HG03378 (cell line): ENCODE measurements around the gene CTAGE8.
"Not testable (repeated sequence)": the region's sequence is repeated elsewhere in the genome, so short reads cannot be mapped to it uniquely, and the experiment has no call there.

Experiments used
- ATAC-seq: cut with Tn5 transposase; IDR thresholded peaks from one replicate; pipeline ENCODE4 v1.9.1; 2021; ENCODE audit warnings: mild to moderate bottlenecking, moderate library complexity; ENCODE audit not compliant: unreplicated experiment

CTAGE8 gene

GRCh38 chr7:144269188-144269587 is at the start of gene CTAGE8:
Gene CTAGE8 (minus strand): TSS chr7:144269288. CDS start chr7:144269250, 38 bp downstream.
- ATAC-seq, result not testable (repeated sequence)

DNA sequence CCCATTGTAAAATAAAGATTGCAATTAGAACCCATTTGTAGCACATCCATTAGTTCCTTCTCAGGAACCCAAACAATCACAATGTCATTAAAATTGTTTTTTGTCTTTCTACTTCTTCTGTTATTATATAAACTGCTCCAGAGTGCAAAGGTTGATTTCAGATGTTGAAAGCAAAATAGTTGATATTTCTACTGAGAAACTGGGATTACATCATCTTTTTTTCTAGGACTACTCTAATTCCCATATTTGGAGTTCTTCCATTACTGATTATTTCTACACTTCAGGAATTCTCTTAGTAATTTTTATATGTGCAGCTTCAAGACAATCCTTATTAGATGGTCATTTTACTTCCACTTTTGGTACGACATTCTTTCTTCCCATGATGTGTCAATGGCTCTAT is 48.4 kb upstream of the CTAGE8 start:
- not testable (repeated sequence) for ATAC-seq

- not testable (repeated sequence) for ATAC-seq
Observed at GRCh38 chr7:144311872-144312469, 42.9 kb upstream of the CTAGE8 start, which contains the start of gene OR2A1. Gene OR2A1 (plus strand): TSS chr7:144312419. CDS start chr7:144318125, 5,706 bp downstream.

GRCh38 chr7:144311218-144311617 is 42.1 kb upstream of the CTAGE8 start:
- ATAC-seq, result not testable (repeated sequence)

DNA sequence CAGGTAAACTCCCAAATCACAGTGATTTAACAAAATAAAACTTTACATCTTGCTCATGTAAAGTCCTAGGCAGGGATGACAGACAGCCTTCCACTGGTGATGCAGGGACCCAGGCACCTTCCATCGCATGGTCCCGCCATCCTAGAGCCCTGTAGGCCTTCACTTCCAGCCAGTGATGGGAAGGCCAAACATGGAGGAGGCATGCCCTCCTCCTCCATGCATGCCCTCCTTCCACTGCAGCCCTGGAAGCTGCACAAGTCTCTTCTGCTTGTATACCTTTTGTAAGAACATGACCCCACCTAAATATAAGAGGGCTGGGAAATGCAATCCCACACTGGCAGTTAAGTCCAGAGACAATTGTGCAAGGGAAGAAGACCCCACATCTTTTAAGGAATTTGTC is 40.6 kb upstream of the CTAGE8 start:
- ATAC-seq, result not testable (repeated sequence)

DNA sequence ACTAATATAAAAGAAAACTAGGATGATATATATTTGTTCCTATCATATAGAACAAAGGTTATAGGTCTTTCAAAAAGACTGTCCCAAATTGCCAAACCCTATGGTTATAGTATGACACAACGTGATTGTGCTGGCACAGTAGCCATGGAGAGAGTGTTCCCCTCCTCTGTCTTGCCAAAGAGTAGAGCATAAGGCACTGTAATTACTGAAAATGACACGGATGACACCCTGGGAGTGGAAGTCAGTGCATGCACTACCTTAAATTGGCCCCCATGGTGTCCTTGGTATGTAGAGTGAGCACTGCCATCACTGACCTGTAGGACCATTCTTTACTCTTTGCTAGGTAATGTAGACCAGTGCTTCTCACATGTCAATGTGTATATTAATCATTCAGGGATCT is 36.1 kb upstream of the CTAGE8 start:
- ATAC-seq, result not testable (repeated sequence)

GRCh38 chr7:144303607-144304006 is 34.5 kb upstream of the CTAGE8 start:
- not testable (repeated sequence) for ATAC-seq

GRCh38 chr7:144302578-144303303 is 33.7 kb upstream of the CTAGE8 start:
- ATAC-seq, result not testable (repeated sequence)

- ATAC-seq, result peak; percentile 67
Observed at GRCh38 chr7:144293794-144294499, 24.9 kb upstream of the CTAGE8 start.

DNA sequence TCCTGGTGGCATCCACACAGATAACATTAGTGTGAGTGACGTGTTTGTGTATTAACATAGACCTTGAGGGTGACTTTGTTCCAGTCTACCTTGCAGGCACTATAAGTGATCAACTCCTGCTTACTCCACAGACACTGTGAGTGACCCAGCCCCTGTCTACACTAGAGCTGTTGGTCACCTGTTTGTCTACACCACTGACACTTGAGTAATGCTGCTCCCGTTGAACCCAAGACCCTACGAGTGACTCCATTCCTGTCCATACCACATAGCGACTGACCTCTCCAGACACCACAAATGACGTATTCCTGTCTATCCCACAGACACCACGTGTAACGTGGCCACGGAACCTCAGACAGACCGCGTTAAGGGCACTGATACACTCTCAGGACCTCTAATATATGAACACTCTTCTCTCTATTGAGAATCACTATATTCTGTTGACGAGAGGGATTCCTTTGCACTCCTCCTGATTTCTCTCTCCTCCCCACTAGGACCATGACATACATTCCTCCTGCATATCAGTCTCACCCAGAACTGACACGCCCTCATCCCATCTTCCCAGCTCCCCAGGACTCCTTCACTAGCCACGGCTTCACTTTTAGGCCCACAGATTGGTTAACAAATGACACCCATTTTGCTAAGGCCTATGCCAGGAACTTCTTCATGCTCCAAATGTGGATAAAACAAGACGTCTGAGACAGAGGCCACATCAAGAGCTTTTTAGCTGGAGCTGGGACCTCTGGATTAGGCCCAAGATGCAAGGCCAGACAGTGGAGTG is 23.5 kb upstream of the CTAGE8 start:
- not testable (repeated sequence) for ATAC-seq

- ATAC-seq, result not testable (repeated sequence)
Observed at GRCh38 chr7:144291607-144292006, 22.5 kb upstream of the CTAGE8 start.

DNA sequence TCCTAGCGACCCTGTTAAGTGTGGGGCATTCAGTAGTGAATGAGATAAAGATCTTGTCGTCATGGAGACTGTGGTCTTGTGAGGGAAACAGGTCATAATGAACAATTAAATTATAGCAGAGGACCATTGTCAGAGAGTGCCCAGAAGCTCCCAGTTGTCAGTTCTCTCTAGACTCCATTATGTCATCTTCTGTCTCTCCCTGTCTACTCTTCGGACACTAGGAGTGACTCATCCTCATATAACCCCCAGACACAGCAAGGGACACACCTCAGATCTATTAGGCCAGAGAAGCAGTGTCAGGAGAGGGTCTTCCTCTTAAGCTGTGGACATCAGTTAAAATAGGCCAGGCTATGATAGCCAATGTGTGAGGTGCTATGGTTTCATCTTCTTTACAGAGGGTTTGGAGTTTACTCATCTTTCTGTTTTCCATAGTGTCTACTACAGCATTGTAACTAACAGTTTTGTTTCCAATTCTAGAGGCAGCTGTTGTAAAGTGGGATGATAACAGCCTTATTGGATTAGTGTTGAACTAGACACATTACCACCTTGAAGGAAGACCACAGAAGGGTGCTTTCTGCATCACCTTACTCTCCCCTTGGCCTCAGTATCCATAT is 18.2 kb upstream of the CTAGE8 start:
- not testable (repeated sequence) for ATAC-seq

DNA sequence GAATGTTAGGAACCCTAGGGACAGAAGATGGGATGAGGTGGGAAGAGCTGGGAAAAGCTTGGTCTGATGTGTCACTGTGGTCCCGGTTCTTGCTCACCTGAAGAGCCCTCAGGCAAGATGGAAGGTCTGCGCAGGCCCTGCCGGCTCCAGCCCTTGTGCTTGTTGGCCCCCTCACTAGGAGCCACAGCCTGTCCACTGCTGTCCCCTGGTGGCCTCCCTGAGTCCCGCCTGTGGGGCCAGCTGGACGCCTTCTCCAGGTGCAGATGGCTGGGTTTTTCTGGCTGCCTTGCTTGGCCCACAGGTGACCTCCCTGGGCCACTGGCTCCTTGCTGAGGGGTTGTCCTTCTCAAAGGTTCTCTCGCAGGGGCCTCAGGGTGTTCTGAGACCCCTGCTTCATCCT is 14.6 kb upstream of the CTAGE8 start:
- not testable (repeated sequence) for ATAC-seq

DNA sequence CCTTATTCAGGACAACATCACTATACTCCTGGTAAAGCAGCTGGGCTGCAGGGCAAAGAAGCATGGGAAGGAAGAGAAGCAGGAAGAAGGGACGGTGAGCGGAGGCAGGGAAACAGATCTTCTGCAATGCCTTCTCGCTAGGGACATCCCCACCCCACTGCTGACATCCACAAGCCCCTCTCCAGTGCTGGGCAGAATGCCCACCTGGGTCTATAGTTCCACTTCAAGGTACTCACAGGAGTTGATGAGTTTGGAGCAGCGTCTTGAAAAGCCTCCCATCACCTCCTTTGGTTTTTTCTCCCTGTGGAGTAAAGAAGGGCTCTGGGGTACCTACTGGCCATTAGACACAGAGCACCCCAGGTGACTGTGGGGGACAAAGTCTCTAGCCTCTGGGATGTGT is 13.4 kb upstream of the CTAGE8 start:
- ATAC-seq, result not testable (repeated sequence)

- ATAC-seq, result not testable (repeated sequence)
Observed at GRCh38 chr7:144281981-144282380, 12.9 kb upstream of the CTAGE8 start.

GRCh38 chr7:144280010-144280409 is 10.9 kb upstream of the CTAGE8 start:
- not testable (repeated sequence) for ATAC-seq

DNA sequence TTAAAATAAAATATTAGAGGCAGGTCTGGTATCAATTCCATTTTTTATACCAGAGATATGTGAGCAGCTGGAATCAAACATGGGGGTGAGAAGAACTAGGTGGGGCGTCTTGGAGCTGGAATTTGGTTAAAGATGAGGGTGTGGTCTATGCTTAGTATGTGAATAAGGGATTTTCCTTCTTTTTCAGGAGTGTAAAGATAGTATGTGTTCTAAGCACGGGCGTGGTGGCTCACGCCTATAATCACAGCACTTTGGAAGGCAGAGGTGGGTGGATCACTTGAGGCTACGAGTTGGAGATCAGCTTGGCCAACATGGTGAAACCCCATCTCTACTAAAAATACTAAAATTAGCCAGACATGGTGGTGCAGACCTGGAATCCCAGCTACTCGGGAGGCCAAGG is 6.2 kb upstream of the CTAGE8 start:
- ATAC-seq, result not testable (repeated sequence)

DNA sequence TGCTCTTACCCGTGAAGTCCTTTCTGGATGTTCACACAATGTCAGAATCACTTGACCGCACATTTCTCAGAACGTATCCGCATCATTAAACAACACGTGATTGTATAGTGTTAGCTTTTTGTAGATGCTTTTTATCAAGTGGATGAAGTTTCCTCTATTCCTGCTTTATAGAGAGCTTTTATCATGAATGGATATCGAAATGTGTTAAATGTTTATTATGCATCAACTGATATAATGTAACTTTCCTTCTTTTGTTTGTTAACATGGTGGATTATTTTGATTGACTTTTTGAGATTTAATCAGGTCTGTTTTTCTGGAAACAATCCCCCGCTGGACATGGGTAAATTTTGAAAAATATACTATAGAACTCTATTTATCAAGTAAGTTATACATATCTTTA is 4.4 kb downstream of the CTAGE8 start, which contains the start of gene OR2A7:
OR2A7 (minus strand) TSS at position 101 of the 400 bp plus-strand sequence. CDS start 5,164 bp downstream, outside the sequence.
- ATAC-seq, result not testable (repeated sequence)

- ATAC-seq, result not testable (repeated sequence)
Observed at GRCh38 chr7:144262128-144262527, 7.0 kb downstream of the CTAGE8 start.

DNA sequence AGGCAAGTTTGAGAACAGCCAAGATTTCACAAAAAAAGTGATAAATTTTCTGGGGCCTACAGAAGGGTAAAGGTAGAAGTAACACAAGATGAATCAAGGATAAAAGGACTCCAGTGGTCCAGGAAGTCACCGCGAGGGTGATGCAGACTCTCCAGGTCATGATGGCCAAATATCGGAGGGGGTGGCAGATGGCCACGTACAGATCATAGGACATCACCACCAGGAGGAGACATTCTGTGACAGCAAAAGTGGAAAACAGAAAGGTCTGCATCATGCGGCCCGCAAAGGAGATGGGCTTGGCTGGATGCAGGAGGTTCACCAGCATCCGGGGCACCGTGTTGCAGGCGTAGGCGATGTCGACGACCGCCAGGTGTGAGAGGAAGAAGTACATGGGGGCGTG is 10.0 kb downstream of the CTAGE8 start:
- ATAC-seq, result not testable (repeated sequence)
